ENCODE measurements around the gene ORC6. TPM values are rescaled to one million over a fixed set of nuclear protein-coding genes. Genes with fewer than 3 reads are reported as not detected.
A peak's percentile ranks its signal among the peaks of the same experiment; 100 is the strongest.

The ORC6 gene
- total RNA-seq, 1 donor from 2014 or later: 13.2 TPM

- Mint-ChIP-seq H3K9me3 (no peaks in the 10 kb centered on the region), H3K4me3 (no peak overlapping the region), H3K36me3 (ENCODE audit: low read depth) (no peaks in the 10 kb centered on the region), H3K27me3 (no peaks in the 10 kb centered on the region), H3K27ac (no peak overlapping the region), H3K4me1 (peaks cover 10% of the 10 kb centered on the region)
- CTCF ChIA-PET: no interaction called here
- DNase-seq (no peak), ATAC-seq (ENCODE audit: low read depth) (no peak)
- POLR2A ChIA-PET: no interaction called here
- intact Hi-C loops (cut with micrococcal nuclease): no loop called here
- no peak for TF ChIP-seq CTCF (IDR thresholded peaks at IDR 0.05)
These were observed 48.3 kb downstream of the ORC6 start for GRCh38 chr16:46737621-46738214.

- H3K27me3 Mint-ChIP-seq: no peaks in the 10 kb centered on the region
- intact Hi-C loops (cut with micrococcal nuclease): loop anchor here (5.0 kb wide), 1 partner anchor 1152 kb away; no protein-coding TSS in a partner anchor
- CTCF ChIA-PET: no interaction called here
- H3K9me3 Mint-ChIP-seq: no peaks in the 10 kb centered on the region
- no peak overlapping the region for H3K4me3 Mint-ChIP-seq
- peaks cover 23% of the 10 kb centered on the region for H3K4me1 Mint-ChIP-seq
- H3K27ac Mint-ChIP-seq: no peak overlapping the region
- POLR2A ChIA-PET: no interaction called here
- DNase-seq: no peak
- TF ChIP-seq CTCF (IDR thresholded peaks at IDR 0.05): no peak
- no peaks in the 10 kb centered on the region for H3K36me3 Mint-ChIP-seq (ENCODE audit: low read depth)
- no peak for ATAC-seq (ENCODE audit: low read depth)
These were observed 50.5 kb downstream of the ORC6 start for GRCh38 chr16:46739934-46740333.

GRCh38 chr16:46743232-46743719, 53.8 kb downstream of the ORC6 start:
- CTCF ChIA-PET: interaction anchor here (1.2 to 1.3 kb wide), 2 partner anchors 54 to 57 kb away, joined by 3 read pairs; partner anchors contain the start of gene ORC6
- no peaks in the 10 kb centered on the region for H3K27me3 Mint-ChIP-seq

GRCh38 chr16:46745617-46746016, 56.2 kb downstream of the ORC6 start:
- POLR2A ChIA-PET: no interaction called here
- H3K27ac Mint-ChIP-seq: no peak overlapping the region
- H3K27me3 Mint-ChIP-seq: no peaks in the 10 kb centered on the region
- DNase-seq: no peak
- H3K36me3 Mint-ChIP-seq (ENCODE audit: low read depth): no peaks in the 10 kb centered on the region
- peaks cover 36% of the 10 kb centered on the region for H3K4me1 Mint-ChIP-seq
- H3K4me3 Mint-ChIP-seq: no peak overlapping the region
- CTCF ChIA-PET: no interaction called here
- no peak for TF ChIP-seq CTCF (IDR thresholded peaks at IDR 0.05)
- intact Hi-C loops (cut with micrococcal nuclease): no loop called here
- ATAC-seq (ENCODE audit: low read depth): no peak
- no peaks in the 10 kb centered on the region for H3K9me3 Mint-ChIP-seq

More at GRCh38 chr16:46743232-46743719, 53.8 kb downstream of the ORC6 start:
- TF ChIP-seq CTCF (IDR thresholded peaks at IDR 0.05): no peak
- intact Hi-C loops (cut with micrococcal nuclease): loop anchor here (2.0 to 5.0 kb wide), 3 partner anchors 46 to 1149 kb away; partner anchors contain the start of genes ORC6 and VPS35
- Mint-ChIP-seq H3K36me3 (ENCODE audit: low read depth) (no peaks in the 10 kb centered on the region), H3K4me3 (peak overlapping the region; percentile 86), H3K9me3 (no peaks in the 10 kb centered on the region), H3K27ac (peak overlapping the region; percentile 97), H3K4me1 (peaks cover 24% of the 10 kb centered on the region)
- ATAC-seq (ENCODE audit: low read depth) (peak; percentile 82), DNase-seq (peak; percentile 38)
- POLR2A ChIA-PET: interaction anchor here (0.7 to 2.4 kb wide), 6 partner anchors 44 to 230 kb away, joined by 3 to 9 read pairs (median 5); partner anchors contain the start of genes C16orf87 and DNAJA2

GRCh38 chr16:46746821-46747776, 57.6 kb downstream of the ORC6 start:
- ATAC-seq (ENCODE audit: low read depth) (no peak), DNase-seq (no peak)
- Mint-ChIP-seq H3K27me3 (no peaks in the 10 kb centered on the region), H3K9me3 (no peaks in the 10 kb centered on the region), H3K4me3 (no peak overlapping the region), H3K4me1 (peaks cover 30% of the 10 kb centered on the region), H3K36me3 (ENCODE audit: low read depth) (no peaks in the 10 kb centered on the region), H3K27ac (no peak overlapping the region)
- POLR2A ChIA-PET: no interaction called here
- TF ChIP-seq CTCF (IDR thresholded peaks at IDR 0.05): no peak
- CTCF ChIA-PET: no interaction called here
- intact Hi-C loops (cut with micrococcal nuclease): no loop called here
